Brain microvascular endothelial cell (primary cell): ENCODE measurements around the gene SREBF2.
A peak's percentile ranks its signal among the peaks of the same experiment; 100 is the strongest.

ENCODE experiments used
- DNase-seq: peaks from one replicate; pipeline ENCODE4 v3.0.0-alpha.2; 2020
- H3K27ac ChIP-seq: fragments of 250-450 bp; sonication (Bioruptor Pico); 2 replicates; pipeline ENCODE4 v1.5.1; 2020; ENCODE audit warnings: mild to moderate bottlenecking, moderate library complexity
- H3K27me3 ChIP-seq: fragments of 250-450 bp; sonication (Bioruptor Pico); replicated peaks from 2 replicates; pipeline ENCODE4 v1.5.1; 2020; ENCODE audit warnings: mild to moderate bottlenecking
- H3K36me3 ChIP-seq: fragments of 250-450 bp; sonication (Bioruptor Pico); replicated peaks from 2 replicates; pipeline ENCODE4 v1.5.1; 2020; ENCODE audit warnings: mild to moderate bottlenecking
- H3K4me3 ChIP-seq: 2 replicates; pipeline ENCODE4 v1.5.1; 2011; ENCODE audit warnings: low read depth, mild to moderate bottlenecking, control low read depth, low read length, moderate library complexity
- in situ Hi-C: cut with HindIII; loops from 2 replicates; pipeline ENCODE4 v1.10.0; 2017; ENCODE audit warnings: low sequenced_read_pairs, low pct_ligation_motif_present
- TF ChIP-seq, protein P1 (sequence below): IDR thresholded peaks from 2 replicates; pipeline ENCODE4 v1.5.1; 2011; ENCODE audit warnings: low read depth, mild to moderate bottlenecking, moderate library complexity, low read length, control low read depth, inconsistent platforms; ENCODE audit errors: missing control alignments

SREBF2 gene

DNA sequence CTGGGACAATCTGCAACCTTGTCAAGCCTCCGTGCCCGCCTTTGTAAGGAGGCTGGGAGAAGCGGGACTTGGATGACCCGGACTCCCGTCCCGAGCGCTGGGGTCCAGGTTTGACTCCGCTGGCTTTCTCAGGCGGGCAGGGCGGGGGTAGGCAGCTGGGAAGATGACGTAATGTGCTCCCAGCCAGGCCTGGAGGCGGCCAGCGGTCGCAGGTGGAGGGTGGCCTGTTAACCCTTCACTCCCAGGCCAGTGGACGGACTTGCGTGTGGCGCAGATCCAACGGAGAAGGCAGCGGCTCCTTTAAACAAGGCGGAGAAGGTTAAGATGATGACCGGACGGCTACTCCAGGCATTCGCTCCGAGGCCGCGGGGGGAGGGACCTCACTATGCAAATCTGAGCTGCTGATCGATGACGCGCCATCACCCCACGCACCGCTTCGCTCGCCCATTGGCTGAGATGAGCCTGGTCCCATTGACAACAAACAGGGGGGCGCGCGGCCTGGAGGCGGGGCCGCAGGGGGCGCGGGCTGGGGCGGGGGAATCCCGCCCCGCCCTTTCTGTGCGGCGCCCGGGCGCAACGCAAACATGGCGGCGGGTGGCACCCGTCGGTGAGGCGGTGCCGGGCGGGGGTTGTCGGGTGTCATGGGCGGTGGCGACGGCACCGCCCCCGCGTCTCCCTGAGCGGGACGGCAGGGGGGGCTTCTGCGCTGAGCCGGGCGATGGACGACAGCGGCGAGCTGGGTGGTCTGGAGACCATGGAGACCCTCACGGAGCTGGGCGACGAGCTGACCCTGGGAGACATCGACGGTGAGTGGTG is at the start of gene SREBF2:
SREBF2 (plus strand) TSS at position 553 of the 816 bp plus-strand sequence; CDS start at position 719, 166 bp downstream.
- H3K4me3 ChIP-seq, result peak within 1 kb of the TSS; percentile 82
- in situ Hi-C loops, result no loop called here
- peak; percentile 100 for DNase-seq
- H3K36me3 ChIP-seq, result peaks cover 14% of the 10 kb centered on the region
- TF ChIP-seq, protein P1, sequence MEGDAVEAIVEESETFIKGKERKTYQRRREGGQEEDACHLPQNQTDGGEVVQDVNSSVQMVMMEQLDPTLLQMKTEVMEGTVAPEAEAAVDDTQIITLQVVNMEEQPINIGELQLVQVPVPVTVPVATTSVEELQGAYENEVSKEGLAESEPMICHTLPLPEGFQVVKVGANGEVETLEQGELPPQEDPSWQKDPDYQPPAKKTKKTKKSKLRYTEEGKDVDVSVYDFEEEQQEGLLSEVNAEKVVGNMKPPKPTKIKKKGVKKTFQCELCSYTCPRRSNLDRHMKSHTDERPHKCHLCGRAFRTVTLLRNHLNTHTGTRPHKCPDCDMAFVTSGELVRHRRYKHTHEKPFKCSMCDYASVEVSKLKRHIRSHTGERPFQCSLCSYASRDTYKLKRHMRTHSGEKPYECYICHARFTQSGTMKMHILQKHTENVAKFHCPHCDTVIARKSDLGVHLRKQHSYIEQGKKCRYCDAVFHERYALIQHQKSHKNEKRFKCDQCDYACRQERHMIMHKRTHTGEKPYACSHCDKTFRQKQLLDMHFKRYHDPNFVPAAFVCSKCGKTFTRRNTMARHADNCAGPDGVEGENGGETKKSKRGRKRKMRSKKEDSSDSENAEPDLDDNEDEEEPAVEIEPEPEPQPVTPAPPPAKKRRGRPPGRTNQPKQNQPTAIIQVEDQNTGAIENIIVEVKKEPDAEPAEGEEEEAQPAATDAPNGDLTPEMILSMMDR, result no peak
- peak within 1 kb of the TSS; percentile 91 for H3K27ac ChIP-seq
- no peaks in the 10 kb centered on the region for H3K27me3 ChIP-seq

DNA sequence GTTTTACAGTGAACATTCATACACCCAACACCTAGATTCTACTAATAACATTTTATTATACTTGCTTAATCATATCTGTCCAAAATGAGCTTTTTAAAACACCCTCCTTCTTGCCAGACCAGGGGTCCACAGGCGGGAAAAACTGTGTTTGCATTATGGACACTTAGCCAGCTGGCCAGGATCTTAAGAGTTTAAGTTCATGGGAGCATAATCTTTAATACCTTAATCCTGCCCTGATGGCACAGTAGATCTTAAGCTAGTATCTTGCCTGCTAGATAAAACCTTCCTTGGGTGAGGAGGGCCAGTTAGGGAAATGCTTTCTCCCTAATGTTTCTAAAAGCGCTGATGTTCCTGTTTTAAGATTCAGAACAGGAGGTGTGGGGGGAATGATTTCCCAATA is 45.6 kb upstream of the SREBF2 start:
- in situ Hi-C loops, result no loop called here
- TF ChIP-seq, protein P1, result no peak
- DNase-seq, result no peak

DNA sequence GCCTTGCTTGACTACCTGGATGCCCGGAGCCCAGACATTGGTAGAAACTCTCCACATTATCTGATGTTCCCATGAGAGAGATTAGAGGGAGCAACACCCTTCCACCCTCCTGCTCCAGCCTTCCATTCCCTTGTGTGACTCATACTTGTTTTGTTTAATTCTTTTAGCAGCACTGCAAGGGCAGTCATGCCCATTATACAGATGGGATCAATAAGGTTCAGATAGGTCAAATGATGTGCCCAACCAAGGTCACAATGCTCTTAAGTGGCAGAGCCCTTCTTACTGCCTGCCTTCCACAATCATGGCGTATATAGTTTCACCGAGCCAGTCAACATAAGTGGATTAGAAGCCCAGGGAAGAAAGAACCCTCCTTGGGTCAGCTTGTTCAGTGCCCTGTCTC is 39.0 kb upstream of the SREBF2 start:
- TF ChIP-seq, protein P1, result no peak
- no peak for DNase-seq
- in situ Hi-C loops, result no loop called here
- Histone ChIP-seq H3K27me3 (no peaks in the 10 kb centered on the region), H3K4me3 (no peak overlapping the region), H3K36me3 (no peaks in the 10 kb centered on the region), H3K27ac (no peak overlapping the region)

More for the DNA sequence above, 45.6 kb upstream of the SREBF2 start:
- H3K27ac ChIP-seq, result no peak overlapping the region
- H3K36me3 ChIP-seq, result no peaks in the 10 kb centered on the region
- H3K27me3 ChIP-seq, result no peaks in the 10 kb centered on the region
- no peak overlapping the region for H3K4me3 ChIP-seq

DNA sequence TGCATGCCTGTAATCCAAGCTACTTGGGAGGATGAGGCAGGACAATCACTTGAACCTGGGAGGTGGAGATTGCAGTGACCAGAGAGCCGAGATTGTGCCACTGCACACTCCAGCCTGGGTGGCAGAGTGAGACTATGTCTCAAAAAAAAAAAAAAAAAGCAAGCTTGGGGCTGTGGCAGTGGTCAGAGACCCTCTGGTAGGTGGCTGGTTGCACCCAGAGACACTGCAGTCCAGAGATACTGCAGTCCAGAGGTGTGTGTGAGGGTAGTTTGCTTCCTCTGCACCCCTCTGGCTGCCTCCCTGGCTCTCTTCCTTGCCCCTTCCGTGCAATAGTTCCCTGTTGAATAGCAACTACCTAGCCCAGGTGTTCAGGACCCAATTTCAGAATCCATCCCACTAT is 34.2 kb upstream of the SREBF2 start:
- in situ Hi-C loops, result no loop called here

DNA sequence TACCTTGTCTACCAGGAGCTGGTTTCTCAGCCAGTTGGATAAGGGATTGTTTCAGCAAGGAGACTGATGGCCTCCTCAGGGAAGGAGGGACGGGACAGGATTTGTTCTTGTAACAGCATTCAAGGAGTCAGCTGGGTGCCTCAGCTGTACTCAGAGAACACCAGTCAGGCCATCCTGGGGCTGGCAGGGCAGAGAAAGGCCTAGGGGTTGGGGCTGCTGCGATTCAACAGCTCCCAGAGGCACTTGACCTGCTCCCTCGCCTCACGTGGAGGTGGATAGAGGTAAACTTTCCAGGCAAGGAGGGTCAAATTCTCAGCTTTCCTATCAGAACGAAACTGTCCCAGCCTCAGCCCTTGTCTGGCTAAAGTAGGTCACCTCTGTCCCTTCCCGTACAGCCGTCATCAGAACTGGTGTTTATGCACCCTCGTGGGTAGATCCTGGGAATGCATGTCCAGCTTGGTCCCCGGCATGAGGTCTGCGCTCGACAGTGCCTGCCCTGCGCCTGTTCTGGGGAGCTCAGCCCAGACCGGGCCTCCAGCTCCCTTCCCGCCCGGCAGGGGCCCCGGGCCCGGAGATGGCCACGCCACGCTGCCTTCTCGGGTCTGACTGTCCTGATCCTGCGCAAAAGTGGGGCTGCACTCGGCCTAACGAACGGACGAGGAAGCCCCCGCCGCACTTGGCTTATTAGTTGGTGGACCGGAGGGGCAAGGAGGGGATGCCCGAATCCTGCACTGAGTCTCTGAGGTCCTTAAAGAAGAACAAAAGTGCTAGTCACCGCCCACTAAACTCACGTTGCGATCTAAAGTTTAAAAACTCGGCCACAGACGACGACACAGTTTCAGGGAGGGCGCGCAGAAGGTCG is 33.2 kb upstream of the SREBF2 start:
- TF ChIP-seq, protein P1, result peak; percentile 5
- in situ Hi-C loops, result no loop called here
- Histone ChIP-seq H3K27ac (peak overlapping the region; percentile 11), H3K36me3 (no peaks in the 10 kb centered on the region), H3K4me3 (peak overlapping the region; percentile 93), H3K27me3 (no peaks in the 10 kb centered on the region)
- DNase-seq, result peak; percentile 7

More for the DNA sequence above, 34.2 kb upstream of the SREBF2 start:
- Histone ChIP-seq H3K4me3 (no peak overlapping the region), H3K27me3 (no peaks in the 10 kb centered on the region), H3K36me3 (no peaks in the 10 kb centered on the region), H3K27ac (no peak overlapping the region)
- no peak for DNase-seq
- TF ChIP-seq, protein P1, result no peak
